IMR-90 (cell line): Measurements from ENCODE around the gene KCNQ1. TPM values are rescaled to one million over a fixed set of nuclear protein-coding genes. Genes with fewer than 3 reads are reported as not detected.

Experiments used
- ATAC-seq: fragments of 200-7000 bp; cut with Tn5 transposase; 2 replicates; pipeline ENCODE4 v1.9.1; 2020; ENCODE audit warnings: low read depth, mild to moderate bottlenecking, moderate library complexity
- BruUV-seq: library from RNA; stranded (reverse); fragments of 400-500 nt; replicated peaks from 2 replicates; lab custom pipeline; 2021; lab: Mats Ljungman, UMichigan
- CTCF ChIA-PET: fragments of 300-600 bp; formaldehyde crosslinking; extraction: SDS; loops from one replicate; lab custom pipeline; 2021; ENCODE audit warnings: antibody characterized with exemption; lab: Yijun Ruan, JAX
- POLR2A ChIA-PET: fragments of 300-600 bp; sonication (Branson Sonifier 250); formaldehyde crosslinking; loops from one replicate; lab custom pipeline; 2022; ENCODE audit warnings: antibody characterized with exemption; ENCODE audit not compliant: unreplicated experiment; lab: Charles Lee
- DNase-seq: peaks from one replicate; pipeline ENCODE4 v3.0.0; 2013
- H2AFZ ChIP-seq: replicated peaks from 2 replicates; pipeline ENCODE3; 2013; ENCODE audit warnings: low read length, mild to moderate bottlenecking; ENCODE audit not compliant: poor library complexity
- H2AK5ac ChIP-seq: 2 replicates; pipeline ENCODE4 v1.6.1; 2013; ENCODE audit warnings: low read depth, low read length, inconsistent platforms
- H2AK9ac ChIP-seq: replicated peaks from 2 replicates; pipeline ENCODE3; 2013; ENCODE audit warnings: mild to moderate bottlenecking, low read depth, low read length, moderate library complexity; ENCODE audit not compliant: poor library complexity
- H2BK120ac ChIP-seq: 2 replicates; pipeline ENCODE4 v1.6.1; 2013; ENCODE audit warnings: low read depth, low read length, inconsistent platforms
- H2BK15ac ChIP-seq: 3 replicates; pipeline ENCODE4 v1.6.1; 2013; ENCODE audit warnings: low read depth, low read length, inconsistent platforms
- H2BK20ac ChIP-seq: 2 replicates; pipeline ENCODE4 v1.6.1; 2013; ENCODE audit warnings: low read depth, mild to moderate bottlenecking, inconsistent platforms, low read length, moderate library complexity
- H2BK5ac ChIP-seq: 2 replicates; pipeline ENCODE4 v1.6.1; 2013; ENCODE audit warnings: mild to moderate bottlenecking, low read depth, low read length, inconsistent platforms; ENCODE audit not compliant: poor library complexity, severe bottlenecking
- H3K14ac ChIP-seq: replicated peaks from 2 replicates; pipeline ENCODE4 v1.6.1; 2013; ENCODE audit warnings: low read depth, low read length, inconsistent platforms
- H3K18ac ChIP-seq: 2 replicates; pipeline ENCODE4 v1.6.1; 2013; ENCODE audit warnings: low read depth, low read length, control low read depth
- H3K23ac ChIP-seq: 2 replicates; pipeline ENCODE4 v1.6.1; 2013; ENCODE audit warnings: low read depth, low read length, inconsistent platforms
- H3K27ac ChIP-seq: 2 replicates; pipeline ENCODE4 v1.5.1; 2013; ENCODE audit warnings: mild to moderate bottlenecking, control low read depth, low read length; ENCODE audit not compliant: insufficient read depth
- H3K27me3 ChIP-seq: 2 replicates; pipeline ENCODE4 v1.6.1; 2013; ENCODE audit warnings: low read length; ENCODE audit not compliant: control insufficient read depth, insufficient read depth
- H3K36me3 ChIP-seq: 2 replicates; pipeline ENCODE4 v1.6.1; 2013; ENCODE audit warnings: low read length, mixed read lengths; ENCODE audit not compliant: control insufficient read depth, insufficient read depth
- H3K4ac ChIP-seq: 2 replicates; pipeline ENCODE4 v1.6.1; 2013; ENCODE audit warnings: low read depth, low read length, inconsistent platforms
- H3K4me1 ChIP-seq: 2 replicates; pipeline ENCODE4 v1.6.1; 2013; ENCODE audit warnings: low read length, mixed read lengths; ENCODE audit not compliant: control insufficient read depth, insufficient read depth
- H3K4me2 ChIP-seq: 2 replicates; pipeline ENCODE4 v1.6.1; 2013; ENCODE audit warnings: low read depth, mild to moderate bottlenecking, control low read depth, low read length, moderate library complexity
- H3K4me3 ChIP-seq: 2 replicates; pipeline ENCODE4 v1.5.1; 2013; ENCODE audit warnings: low read depth, mild to moderate bottlenecking, control low read depth, low read length, moderate library complexity; ENCODE audit not compliant: insufficient read depth
- H3K56ac ChIP-seq: 2 replicates; pipeline ENCODE4 v1.6.1; 2013; ENCODE audit warnings: low read length, inconsistent platforms; ENCODE audit not compliant: insufficient read depth; ENCODE audit errors: extremely low read depth
- H3K79me1 ChIP-seq, 2 experiments: 2 replicates each; pipeline ENCODE4 v1.6.1; 2013; ENCODE audit warnings: low read length in 2 of 2, inconsistent platforms in 1 of 2, low read depth in 1 of 2
- H3K9ac ChIP-seq: 2 replicates; pipeline ENCODE4 v1.6.1; 2013; ENCODE audit warnings: low read depth, low read length, control low read depth
- H3K9me1 ChIP-seq: 2 replicates; pipeline ENCODE4 v1.6.1; 2013; ENCODE audit warnings: low read length, inconsistent platforms; ENCODE audit not compliant: insufficient read depth
- H3K9me3 ChIP-seq: 2 replicates; pipeline ENCODE4 v1.6.1; 2013; ENCODE audit warnings: low read length; ENCODE audit not compliant: control insufficient read depth, insufficient read depth
- H4K20me1 ChIP-seq: 2 replicates; pipeline ENCODE4 v1.6.1; 2013; ENCODE audit warnings: low read length, inconsistent platforms; ENCODE audit not compliant: insufficient read depth
- H4K5ac ChIP-seq: 2 replicates; pipeline ENCODE4 v1.6.1; 2013; ENCODE audit warnings: mild to moderate bottlenecking, low read depth, low read length, control low read depth
- H4K8ac ChIP-seq, 2 experiments: 2 replicates each; pipeline ENCODE4 v1.6.1; 2013; ENCODE audit warnings: low read depth in 2 of 2, low read length in 2 of 2, control low read depth in 1 of 2, inconsistent platforms in 1 of 2
- H4K91ac ChIP-seq: 2 replicates; pipeline ENCODE4 v1.6.1; 2013; ENCODE audit warnings: low read depth, low read length, inconsistent platforms; ENCODE audit not compliant: insufficient read depth
- WGBS, 2 experiments: methylation state at CpG; one replicate each; pipeline versions ENCODE4 v1.1.5 to v1.1.7; 2013; ENCODE audit warnings: missing lambda C conversion rate in 2 of 2; ENCODE audit not compliant: insufficient read length in 1 of 2; ENCODE audit errors: extremely low coverage in 2 of 2; 5-methylcytosine and 5-hydroxymethylcytosine counted together
- dilution Hi-C: fragments of 300-500 bp; cut with HindIII; formaldehyde crosslinking; loops from one replicate; pipeline ENCODE4 v1.14.3; 2018; ENCODE audit warnings: low sequenced_read_pairs; ENCODE audit not compliant: unreplicated experiment
- in situ Hi-C: fragments of 300-500 bp; cut with MboI; formaldehyde crosslinking; loops from 3 replicates; pipeline ENCODE4 v1.14.3; 2019; ENCODE audit warnings: low sequenced_read_pairs, inconsistent platforms, mixed read lengths
- intact Hi-C: fragments of 100-400 bp; cut with micrococcal nuclease; formaldehyde crosslinking; loops from 2 replicates; pipeline ENCODE4 v1.10.0; 2022
- polyA plus RNA-seq, 3 experiments: library from polyadenylated mRNA; depleted of rRNA; stranded (reverse); fragments of >200 nt; gene quantifications; 2 replicates each; pipeline ENCODE4 v1.2.3, GENCODE V29; 2012; ENCODE audit warnings: low replicate concordance in 1 of 3
- total RNA-seq: library from RNA; depleted of rRNA; stranded (reverse); fragments of >200 nt; gene quantifications from 2 replicates; pipeline ENCODE4 v1.2.3, GENCODE V29; 2012
- TF ChIP-seq, protein P1 (sequence below): fragments of 150-350 bp; IDR thresholded peaks from 2 replicates; pipeline ENCODE4 v1.6.1; 2017; ENCODE audit warnings: mild to moderate bottlenecking, antibody characterized with exemption, low read length, low read depth

KCNQ1 gene
- total and polyA plus RNA-seq, 2 of the 4 experiments (the other 2 are of a cell fraction): 0.07 TPM; not detected in 1

DNA sequence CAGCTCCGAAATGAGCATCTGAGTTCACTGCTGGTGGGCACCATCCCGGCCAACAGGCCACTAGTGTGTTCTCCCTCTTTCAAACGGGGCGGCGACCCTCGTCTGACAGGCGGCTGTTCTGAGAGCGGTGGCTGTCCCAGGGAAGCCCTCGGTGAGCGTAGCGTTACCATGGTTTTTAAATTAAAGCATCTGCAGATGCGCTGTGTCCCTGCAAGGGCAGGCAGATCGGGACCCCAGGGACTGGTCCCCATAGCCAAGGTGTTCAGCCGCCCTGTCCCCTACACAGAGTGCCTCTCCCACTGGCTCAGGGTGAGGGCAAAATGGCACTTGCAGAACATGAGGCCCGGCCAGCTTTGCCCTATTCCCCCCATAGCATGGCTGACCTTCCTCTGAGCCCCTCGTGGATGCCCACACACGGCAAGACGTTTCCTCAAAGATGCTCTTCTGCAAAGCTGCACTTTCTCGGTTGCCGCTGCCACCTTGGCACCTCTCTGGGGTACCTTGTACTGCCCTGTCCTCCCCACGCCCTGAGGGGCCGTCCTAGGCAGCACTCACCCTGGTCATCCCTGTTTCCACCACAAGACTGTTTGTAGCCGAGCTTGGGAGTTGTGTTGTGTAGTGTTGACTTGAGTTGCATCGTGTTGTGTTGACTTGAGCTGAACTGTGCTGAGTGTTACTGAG lies 306.9 kb downstream of the KCNQ1 start:
- no peak overlapping the region for H2BK20ac ChIP-seq
- H3K27me3 ChIP-seq: peaks cover 32% of the 10 kb centered on the region
- dilution Hi-C loops: no loop called here
- no peak for DNase-seq
- H3K9me3 ChIP-seq: peaks cover 1% of the 10 kb centered on the region; the same call in 1 of the 2 replicates
- no peak overlapping the region for H3K56ac ChIP-seq
- no peak overlapping the region for H3K27ac ChIP-seq
- WGBS, 2 experiments: 81% methylated on average over 12 of the region's 24 CpGs; no CpG with 5 or more reads in 1 of the 2 experiments
- BruUV-seq: no TSS peak
- H3K23ac ChIP-seq: no peak overlapping the region
- intact Hi-C loops: no loop called here
- H3K4me3 ChIP-seq: no peak overlapping the region
- no peaks in the 10 kb centered on the region for H3K4me1 ChIP-seq
- H4K8ac ChIP-seq: no peak overlapping the region
- no peak overlapping the region for H2AK5ac ChIP-seq
- no peak for ATAC-seq
- ChIA-PET POLR2A (no interaction called here), CTCF (no interaction called here)
- H3K36me3 ChIP-seq: no peaks in the 10 kb centered on the region
- H3K18ac ChIP-seq: no peak overlapping the region
- no peak overlapping the region for H4K5ac ChIP-seq
- H4K91ac ChIP-seq: no peak overlapping the region
- TF ChIP-seq, protein P1, sequence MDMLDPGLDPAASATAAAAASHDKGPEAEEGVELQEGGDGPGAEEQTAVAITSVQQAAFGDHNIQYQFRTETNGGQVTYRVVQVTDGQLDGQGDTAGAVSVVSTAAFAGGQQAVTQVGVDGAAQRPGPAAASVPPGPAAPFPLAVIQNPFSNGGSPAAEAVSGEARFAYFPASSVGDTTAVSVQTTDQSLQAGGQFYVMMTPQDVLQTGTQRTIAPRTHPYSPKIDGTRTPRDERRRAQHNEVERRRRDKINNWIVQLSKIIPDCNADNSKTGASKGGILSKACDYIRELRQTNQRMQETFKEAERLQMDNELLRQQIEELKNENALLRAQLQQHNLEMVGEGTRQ: no peak
- H3K9ac ChIP-seq: no peak overlapping the region
- no peak overlapping the region for H3K4me2 ChIP-seq
- H2AFZ ChIP-seq: peak overlapping the region; percentile 43
- in situ Hi-C loops: no loop called here
- H4K20me1 ChIP-seq: no peaks in the 10 kb centered on the region
- no peak overlapping the region for H2BK15ac ChIP-seq
- no peak overlapping the region; the same call in 1 of the 2 replicates for H3K14ac ChIP-seq
- no peaks in the 10 kb centered on the region for H3K9me1 ChIP-seq
- no peak overlapping the region for H2BK120ac ChIP-seq
- H3K79me1 ChIP-seq: no peaks in the 10 kb centered on the region
- H2BK5ac ChIP-seq: no peak overlapping the region
- no peak overlapping the region for H2AK9ac ChIP-seq
- H3K4ac ChIP-seq: no peak overlapping the region
